NCI-H748 (cell line): ENCODE results near the gene BIN2.
A peak's percentile ranks its signal among the peaks of the same experiment; 100 is the strongest.

Source experiments
- DNase-seq: peaks from one replicate; lab custom pipeline; 2025; ENCODE audit not compliant: unreplicated experiment; lab: John Stamatoyannopoulos, UW

The BIN2 gene

DNA sequence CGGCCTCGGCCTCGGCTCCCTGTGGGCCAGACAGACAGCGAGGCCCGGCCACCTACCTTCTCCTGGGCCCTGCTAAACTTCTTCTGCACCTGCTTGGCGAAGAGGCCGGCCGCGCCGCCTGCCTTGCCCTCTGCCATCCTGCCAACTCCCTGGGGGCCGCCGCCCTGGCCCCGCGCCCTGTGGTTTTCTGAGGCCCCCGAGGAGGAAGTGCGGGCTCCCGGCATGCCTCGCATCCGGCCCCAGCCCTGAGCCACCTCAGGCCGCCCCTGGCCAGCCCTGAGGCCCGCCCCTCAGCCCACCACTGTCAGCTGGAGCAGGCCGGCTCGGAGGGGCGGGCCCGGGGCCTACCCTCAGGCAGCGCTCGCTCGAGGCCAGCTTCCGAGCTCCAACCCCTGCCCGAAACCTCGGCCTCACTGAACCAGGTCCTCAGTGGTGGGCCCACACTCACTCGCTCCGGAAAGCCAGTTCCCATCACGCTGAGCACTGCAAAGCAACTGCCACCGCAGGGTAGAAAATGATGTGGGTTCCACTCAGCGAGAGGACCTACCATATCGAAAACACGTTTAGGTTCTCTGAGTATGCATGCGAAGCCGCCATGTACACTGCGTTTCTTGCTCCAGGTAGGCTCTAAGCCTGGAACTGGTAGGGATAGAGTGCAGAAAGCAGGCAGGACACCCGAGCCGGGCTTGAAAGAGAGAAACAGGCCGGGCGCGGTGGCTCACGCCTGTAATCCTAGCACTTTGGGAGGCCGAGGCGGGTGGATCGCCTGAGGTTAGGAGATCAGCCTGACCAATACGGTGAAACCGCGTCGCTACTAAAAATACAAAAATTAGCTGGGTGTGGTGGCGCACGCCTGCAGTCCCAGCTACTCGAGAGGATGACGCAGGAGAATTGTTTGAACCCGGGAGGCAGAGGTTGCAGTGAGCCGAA lies at the start of gene BIN2:
BIN2 (minus strand) TSS at position 209 of the 930 bp plus-strand sequence; CDS start at position 137, 72 bp downstream.
- no peak for DNase-seq

DNA sequence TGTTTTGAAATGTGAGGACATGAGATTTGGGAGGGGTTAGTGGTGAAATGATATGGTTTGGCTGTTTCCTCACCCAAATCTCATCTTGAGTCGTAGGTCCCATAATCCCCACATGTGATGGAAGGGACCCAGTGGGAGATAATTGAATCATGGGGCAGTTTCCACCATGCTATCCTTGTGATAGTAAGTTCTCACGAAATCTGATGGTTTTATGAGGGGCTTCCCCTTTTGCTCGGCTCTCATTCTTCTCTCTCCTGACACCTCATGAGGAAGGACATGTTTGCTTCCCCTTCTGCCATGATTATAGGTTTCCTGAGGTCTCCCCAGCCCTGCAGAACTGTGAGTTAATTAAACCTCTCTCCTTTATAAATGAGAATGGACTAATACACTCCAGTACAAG lies 49.2 kb upstream of the BIN2 start:
- no peak for DNase-seq

DNA sequence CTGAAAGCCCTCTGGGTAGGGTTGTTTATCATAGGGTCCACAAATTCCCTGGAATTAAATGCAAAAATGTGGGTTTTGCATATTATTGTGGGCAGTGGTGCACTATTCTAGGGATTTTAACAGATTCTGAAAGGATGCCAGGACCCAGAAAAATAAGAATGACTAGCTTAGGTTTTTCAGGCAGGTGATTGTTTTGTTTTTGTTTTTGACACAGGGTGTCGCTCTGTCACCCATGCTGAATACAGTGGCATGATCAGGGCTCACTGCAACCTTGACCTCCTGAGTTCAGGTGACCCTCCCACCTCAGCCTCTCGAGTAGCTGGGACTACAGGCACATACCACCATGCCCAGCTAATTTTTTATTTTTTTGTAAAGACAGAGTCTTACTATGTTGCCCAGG lies 48.0 kb upstream of the BIN2 start:
- no peak for DNase-seq

DNA sequence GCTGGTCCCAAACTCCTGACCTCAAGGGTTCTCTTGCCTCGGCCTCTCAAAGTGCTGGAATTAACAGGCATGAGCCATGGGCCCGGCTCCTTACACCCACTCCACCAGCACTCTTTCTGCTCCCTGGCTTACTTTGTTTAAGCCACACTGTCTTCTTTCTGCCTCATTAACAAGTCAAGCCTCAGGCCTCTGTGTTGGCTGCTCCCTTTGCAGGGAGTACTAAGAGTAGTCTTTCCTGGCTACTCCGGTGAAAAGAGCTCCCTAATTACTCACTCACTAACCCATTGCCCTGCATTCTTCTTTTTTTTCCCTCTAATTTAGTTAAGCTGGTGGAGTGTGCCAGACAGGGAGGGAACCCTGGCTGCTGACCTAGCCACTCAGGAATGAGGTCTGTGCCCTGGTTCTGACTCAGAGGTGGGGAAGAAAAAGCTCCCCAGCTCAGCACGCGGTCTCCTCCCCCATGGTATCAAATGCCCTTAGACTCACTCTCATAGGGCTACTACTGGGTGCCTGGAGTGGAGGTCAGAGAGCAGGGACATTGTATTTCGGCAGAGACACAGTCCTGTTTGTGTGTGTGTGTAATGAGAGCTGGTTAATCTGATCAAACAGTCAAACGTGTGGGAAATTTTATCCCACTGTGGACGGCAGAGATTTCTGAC lies 47.5 kb upstream of the BIN2 start:
- no peak for DNase-seq

DNA sequence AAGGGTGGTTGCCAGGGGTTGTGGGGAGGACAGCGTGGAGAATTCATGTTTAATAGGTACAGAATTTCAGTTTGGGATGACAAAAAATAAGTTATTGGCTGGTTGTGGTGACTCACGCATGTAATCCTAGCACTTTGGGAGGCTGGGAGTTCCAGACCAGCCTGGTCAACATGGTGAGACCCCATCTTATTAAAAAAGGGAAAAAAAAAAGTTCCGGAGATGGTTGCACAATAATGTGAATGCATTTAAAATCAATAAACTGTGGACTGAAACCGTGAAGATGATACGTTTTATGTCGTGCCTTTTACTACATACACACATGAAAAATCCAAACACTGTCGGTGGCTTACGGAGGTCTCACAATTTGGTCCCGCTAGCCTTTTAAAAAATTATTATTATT lies 46.7 kb upstream of the BIN2 start:
- no peak for DNase-seq

DNA sequence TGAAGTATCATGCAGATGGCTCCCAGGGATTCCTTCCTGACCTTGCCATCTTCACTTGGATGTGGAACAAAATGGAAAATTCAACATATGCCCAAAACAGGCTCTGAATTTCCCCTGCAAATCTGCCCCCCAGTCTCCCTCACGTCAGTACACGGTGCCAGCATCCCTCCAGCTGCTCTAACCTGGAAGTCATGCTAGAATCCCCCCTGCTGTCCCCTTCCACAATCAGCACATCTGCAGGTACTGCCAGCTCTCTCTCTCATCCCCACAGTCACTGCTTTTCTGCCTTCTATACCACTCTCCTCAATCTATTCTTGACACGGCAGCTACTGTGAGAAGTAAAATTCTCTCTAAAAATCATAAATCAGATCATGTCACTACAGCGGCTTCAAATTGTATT lies 45.6 kb upstream of the BIN2 start:
- no peak for DNase-seq

DNA sequence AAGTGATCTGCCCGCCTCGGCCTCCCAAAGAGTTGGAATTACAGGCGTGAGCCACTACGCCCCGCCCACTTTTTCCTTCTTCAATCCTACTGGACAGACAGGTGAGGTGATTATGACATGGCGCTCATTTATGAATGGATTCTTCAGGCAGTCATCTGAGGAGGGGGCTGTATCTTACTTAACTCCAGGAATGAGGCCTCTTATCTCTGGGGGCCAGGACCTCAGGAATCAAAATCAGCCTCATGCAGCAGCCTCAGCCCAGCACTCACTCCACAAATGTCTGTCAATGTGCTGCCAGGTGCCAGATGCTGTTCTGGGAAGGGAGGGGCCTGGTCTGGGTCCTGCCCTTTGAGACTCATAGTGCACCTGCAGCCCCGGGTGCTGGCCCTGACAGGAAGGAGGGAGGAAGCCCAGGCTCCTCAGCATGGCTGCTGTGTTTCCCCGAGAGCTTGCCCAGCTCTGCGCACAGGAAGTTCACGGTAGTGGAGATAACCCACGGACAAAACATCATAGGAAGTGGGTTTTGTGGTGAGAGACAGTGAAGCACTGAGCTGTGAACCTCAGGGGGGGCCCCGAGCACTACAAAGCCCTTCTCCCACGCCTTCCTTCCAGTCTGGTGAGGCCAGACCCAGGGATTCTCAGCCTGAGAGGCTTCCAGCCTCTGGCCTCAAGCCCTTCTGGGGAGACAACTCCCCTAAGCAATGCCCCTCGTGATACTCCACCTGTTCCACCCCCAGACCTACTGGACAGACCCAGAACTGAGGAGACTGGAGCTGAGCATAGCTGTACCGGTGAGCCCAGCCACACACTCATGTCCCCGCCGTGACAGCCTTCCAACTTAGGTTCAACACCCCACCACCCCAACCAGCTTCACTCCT lies 44.9 kb upstream of the BIN2 start:
- no peak for DNase-seq

DNA sequence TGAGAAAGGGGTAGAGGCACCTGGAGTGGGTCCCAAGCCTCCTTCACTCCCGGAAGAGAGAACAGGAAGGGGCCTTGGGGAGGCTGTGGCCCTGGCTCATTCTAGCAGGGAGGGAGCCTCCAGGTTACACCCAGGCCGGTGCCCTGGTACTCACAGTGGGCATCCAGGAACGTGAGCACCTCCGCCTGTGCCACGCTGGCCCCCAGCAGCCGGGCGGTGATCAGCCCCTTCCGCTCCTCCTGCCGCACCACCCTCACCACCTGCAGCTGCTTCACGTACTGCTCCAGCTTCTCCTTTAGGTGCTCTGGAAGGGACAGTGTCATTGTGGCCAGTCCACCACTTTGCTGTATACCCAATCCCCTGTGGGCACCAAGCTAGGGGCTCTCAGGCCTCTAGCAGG lies 41.3 kb upstream of the BIN2 start:
- no peak for DNase-seq

DNA sequence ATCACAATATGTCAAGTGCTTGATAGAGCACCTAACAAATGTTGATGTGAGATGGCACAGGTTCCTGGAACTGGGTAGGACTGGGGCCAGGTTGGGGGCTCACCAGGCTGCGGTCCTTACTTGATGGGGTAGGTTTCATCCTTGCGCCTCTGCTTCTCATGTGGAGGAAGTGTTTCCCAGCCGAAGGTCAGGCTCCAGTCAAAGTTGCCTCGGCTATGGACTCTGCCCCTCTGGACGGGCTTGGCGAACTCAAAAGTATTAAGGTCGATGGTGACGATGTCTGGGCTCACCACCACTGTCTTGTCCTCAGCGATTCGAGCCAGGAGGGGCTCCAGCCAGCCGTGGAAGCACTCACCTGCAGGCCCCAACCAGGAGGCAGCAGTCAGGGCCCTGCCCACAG lies 40.0 kb upstream of the BIN2 start:
- DNase-seq, result no peak

DNA sequence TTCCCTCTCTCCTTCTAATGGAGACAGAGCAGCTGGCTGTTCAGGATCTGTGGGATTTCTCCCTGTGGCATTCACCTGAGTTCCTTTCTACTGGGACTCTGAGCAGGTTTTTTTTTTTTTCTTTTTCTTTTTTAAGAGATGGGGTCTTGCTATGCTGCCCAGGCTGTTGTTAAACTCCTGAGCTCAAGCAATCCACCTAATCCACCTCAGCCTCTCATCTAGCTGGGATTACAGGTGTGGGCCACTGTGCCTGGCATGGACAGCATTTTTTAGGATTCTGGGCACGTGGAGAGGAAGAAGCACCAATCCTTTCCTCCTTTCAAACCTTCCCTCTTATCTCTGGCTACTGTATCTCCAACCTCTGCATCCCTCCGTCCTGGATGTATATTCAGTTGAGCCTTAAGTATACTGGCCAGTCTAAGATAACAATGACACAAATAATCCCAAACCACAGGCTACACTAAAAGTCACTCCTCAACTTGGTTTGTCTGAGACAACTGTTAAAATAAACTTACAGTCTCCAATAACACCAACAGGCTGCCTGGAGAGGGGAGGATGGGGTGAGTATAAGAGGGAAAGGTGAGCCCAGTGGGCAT lies 38.9 kb upstream of the BIN2 start:
- no peak for DNase-seq

DNA sequence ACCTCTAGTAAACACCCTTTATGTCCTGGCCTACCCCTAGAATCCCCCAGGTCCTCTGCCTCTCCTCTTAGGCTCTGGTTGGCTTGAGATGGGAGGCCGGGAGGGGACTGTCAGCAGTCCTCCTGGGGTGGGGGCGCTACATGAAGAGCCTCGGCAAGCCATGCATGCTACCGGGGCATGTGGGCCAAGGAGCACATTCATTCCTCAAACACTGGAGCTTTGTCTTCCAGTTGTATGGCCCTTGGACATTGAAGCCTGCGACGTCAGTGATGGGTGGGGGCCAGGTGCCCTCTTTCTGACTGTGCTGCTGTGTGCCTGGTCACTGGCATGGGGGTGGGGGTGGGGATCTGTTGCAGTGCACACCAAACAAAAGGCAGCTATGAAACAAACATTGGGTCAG lies 38.3 kb upstream of the BIN2 start:
- no peak for DNase-seq

DNA sequence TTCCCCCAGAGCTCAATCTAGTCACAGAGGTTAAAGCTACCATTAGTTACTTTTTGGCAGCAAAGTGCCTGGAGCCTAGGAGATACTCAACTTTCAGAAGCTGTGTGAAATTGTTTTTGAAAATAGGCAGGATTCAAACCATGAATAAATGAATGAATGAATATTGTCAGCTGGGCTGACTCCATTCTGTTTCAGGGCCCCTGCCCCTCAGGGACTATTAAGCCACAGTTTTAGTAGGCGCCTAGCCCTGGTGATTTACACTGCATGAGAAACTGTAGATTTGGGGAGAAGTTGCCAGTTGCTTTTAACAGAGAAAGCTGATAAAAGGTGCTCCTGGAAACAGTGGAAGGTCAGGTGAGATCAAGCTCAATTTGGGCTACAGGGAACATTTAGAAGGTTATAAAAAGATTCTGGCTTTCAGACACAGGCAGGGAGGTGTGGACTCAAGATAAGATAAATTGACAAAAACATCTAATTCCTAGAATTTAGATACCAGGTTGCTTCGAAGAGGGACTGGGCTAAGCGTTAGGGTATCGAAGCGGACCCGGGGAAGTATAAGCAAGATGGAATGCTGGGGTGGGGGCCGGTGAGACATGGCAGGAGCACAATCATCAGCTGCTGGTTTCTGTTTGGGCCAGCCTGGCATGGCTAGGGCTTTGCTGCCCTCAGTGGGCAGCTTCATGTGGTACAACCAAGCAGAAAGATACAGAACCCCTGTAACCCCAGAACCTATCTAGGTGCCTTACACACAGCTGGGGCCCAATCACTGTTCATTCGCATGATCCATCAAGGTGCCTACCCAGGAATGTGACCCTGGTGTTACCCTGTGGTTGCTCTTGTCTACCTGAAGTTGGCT lies 37.4 kb upstream of the BIN2 start:
- no peak for DNase-seq

DNA sequence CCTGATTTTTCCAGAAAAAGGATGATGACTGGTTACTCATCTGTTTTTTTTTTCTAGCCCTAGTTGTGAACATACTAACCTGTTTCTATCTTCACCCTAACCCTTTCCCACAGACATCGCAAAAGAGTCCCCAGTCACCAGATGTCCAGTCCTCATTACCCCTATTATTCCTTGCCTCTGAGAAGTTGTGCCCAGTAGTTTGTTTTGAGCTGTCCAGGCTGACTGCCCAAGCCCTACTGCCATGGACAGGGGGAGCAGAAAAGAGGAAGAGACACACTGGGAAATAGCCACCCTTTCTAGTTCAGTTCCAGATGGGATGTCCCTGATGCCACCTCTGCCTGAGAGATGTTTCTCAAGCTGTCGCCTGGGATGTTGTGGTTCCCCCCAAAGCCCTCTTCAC lies 36.3 kb upstream of the BIN2 start:
- no peak for DNase-seq

DNA sequence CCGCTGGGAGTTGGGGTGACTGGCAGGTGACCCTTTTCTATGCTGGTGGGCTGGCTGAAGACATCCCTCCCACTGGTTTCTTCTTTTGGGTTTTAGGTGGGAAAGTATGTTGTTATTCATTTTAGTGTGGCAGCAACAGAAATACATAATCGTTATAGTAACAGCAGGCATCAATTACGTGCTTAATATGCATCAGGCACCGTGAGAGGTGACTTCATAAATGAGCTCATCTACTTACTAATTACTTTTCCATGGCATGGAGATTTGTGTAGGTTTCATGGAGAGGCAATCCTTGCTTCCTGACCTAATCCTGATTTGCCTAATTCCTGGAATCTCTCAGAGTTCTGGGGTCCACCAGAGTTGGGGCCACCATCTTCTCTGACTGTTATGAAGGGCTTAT lies 35.9 kb upstream of the BIN2 start:
- no peak for DNase-seq

DNA sequence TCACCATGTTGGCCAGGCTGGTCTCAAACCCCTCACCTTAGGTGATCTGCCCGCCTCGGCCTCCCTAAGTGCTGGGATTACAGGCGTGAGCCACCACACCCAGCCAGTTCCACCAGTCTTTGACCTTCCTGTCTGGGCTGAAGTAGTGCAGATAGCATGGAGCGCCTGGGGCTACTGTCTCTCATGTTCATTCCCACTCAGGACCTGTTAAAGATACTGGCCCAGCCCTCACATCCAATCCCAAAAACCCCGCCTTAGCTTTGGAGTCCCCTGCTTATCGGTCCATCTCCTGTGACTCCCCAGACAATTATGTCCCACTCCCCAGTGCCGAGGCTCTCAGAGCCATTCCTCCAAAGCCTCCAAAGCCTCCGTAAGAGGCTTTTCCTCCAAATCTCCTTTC lies 34.5 kb upstream of the BIN2 start:
- no peak for DNase-seq

DNA sequence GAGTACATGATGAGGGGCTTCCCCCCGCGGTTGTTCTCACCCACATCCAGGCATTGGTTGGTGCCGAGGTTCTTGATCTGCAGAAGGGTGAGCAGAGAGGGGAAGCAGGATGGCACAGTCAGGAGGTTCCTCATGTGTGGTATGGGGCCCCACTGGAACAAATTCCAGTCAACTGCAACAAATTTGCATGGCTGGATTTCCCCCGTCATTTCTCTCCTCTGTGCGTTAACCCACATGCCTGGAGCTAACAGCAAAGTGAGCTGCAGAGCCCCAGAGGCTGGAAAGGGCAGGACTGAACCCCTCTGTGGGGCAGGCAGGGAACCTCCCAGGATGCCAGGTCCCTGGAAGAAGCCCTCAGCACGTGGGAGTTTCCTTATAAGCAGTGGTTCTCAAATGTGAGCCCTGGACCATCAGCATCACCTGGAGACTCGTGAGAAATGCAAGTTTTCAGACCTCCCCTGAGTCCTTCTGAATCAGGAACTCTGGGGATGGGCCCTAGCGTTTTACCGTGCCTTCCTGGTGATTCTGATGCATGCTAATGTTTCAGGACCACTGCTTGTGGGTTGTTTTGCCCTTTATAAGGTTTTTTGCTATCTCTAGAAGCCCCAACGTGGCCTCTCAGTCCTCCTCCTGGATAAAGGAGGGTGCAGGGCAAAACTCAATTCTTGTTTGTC lies 33.5 kb upstream of the BIN2 start:
- no peak for DNase-seq

DNA sequence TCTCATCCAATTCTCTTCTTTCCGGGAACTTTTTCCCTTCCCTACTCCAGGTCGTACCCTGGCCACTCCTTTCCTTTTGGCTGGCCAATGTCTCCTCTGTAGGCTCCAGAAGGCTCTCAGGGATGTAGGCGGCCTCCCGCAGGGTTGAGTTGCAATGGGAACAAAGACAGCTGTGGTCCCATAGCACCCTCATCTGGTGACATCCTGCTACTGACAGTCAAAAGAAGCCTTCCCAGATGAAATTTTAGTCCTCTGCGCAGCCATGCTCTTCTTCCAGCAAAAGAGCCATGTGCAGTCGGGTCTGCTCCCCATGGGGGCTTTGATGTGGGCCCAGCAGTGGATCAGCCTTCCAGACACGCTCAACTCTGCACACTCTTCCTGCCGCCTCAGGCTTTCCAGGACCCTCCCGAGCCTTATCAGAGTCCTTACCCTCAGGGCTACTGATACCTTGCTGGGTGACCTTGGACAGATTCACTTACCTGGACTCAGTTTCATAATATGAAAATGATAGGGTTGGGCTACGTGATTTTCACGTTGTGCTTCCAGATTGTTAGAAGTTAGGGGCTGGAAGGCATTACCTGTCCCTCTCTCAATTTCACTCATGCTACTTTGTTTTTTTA lies 28.0 kb upstream of the BIN2 start:
- DNase-seq, result peak; percentile 68

DNA sequence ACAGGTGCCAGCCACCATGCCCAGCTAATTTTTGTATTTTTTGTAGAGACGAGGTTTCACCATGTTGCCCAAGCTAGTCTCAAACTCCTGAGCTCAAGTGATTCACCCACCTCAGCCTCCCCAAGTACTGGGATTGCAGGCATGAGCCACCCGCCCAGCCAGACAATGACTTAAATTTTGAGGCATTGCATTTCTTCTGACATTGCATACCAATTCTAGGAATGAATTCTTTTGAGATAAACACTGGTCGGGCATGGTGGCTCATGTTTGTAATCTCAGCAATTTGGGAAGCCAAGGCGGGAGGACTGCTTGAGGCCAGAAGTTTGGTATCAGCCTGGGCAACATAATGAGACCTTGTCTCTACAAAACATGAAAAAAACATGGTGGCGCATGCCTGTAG lies 25.1 kb upstream of the BIN2 start:
- no peak for DNase-seq

DNA sequence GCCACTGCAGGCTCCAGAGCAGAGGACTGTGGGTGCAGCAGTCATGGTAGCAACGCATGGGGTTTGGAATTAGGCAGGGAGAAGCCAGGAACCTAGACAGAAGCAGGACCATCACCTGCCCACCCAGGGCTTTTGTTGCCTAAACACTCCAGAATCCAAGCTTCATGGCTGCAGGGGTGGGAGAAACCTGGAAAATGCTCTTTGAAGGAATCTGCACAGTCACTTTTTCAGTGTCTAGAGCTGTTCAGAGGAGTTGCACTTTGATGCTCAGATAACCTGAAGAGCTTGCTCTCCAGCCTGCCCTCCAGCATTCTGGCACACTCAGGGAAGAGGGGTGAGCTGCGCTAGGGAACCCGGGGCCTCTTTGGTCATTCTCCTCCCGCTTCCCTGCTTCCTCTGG lies 24.1 kb upstream of the BIN2 start:
- no peak for DNase-seq
